MG63 (cell line): ENCODE results near the gene RPS2. TPM values are rescaled to one million over a fixed set of nuclear protein-coding genes. Genes with fewer than 3 reads are reported as not detected.
"Not testable (repeated sequence)": the region's sequence is repeated elsewhere in the genome, so short reads cannot be mapped to it uniquely, and the experiment has no call there.

ENCODE experiments used
- DNase-seq: peaks from one replicate; pipeline ENCODE4 v3.0.0-alpha.2; 2020
- H3K27me3 ChIP-seq: fragments of 250-450 bp; sonication (Bioruptor Pico); 2 replicates; pipeline ENCODE4 v1.5.1; 2020; ENCODE audit warnings: mild to moderate bottlenecking, moderate library complexity
- H3K36me3 ChIP-seq: fragments of 250-450 bp; sonication (Bioruptor Pico); 2 replicates; pipeline ENCODE4 v1.5.1; 2020; ENCODE audit warnings: mild to moderate bottlenecking, moderate library complexity
- H3K4me3 ChIP-seq: fragments of 250-450 bp; sonication (Bioruptor Pico); 2 replicates; pipeline ENCODE4 v1.5.1; 2020; ENCODE audit warnings: mild to moderate bottlenecking, moderate library complexity
- H3K9me3 ChIP-seq: fragments of 250-450 bp; sonication (Bioruptor Pico); 2 replicates; pipeline ENCODE4 v1.5.1; 2020; ENCODE audit warnings: mild to moderate bottlenecking, moderate library complexity
- total RNA-seq: library from RNA; depleted of rRNA; stranded (reverse); fragments of >200 nt; shearing (Covaris generic); gene quantifications from 2 replicates; pipeline ENCODE4 v1.2.3, GENCODE V29; 2014; ENCODE audit warnings: low replicate concordance

Gene RPS2
- total RNA-seq, 1 experiment from 2014 or later: 16,603 TPM

- Histone ChIP-seq H3K27me3 (no peaks in the 10 kb centered on the region), H3K9me3 (no peaks in the 10 kb centered on the region), H3K4me3 (peak overlapping the region; percentile 86), H3K36me3 (peaks cover 40% of the 10 kb centered on the region)
- peak; percentile 97 for DNase-seq
Measured at GRCh38 chr16:1941162-1942046, 23.2 kb downstream of the RPS2 start.

GRCh38 chr16:1940273-1941161 is 24.1 kb downstream of the RPS2 start:
- no peak for DNase-seq
- peak overlapping the region; percentile 86 for H3K4me3 ChIP-seq
- H3K9me3 ChIP-seq: no peaks in the 10 kb centered on the region
- peaks cover 40% of the 10 kb centered on the region for H3K36me3 ChIP-seq
- H3K27me3 ChIP-seq: no peaks in the 10 kb centered on the region

GRCh38 chr16:1939833-1940232 is 24.8 kb downstream of the RPS2 start:
- H3K4me3 ChIP-seq, H3K27me3 ChIP-seq, H3K9me3 ChIP-seq, DNase-seq: not testable (repeated sequence)
- peaks cover 40% of the 10 kb centered on the region for H3K36me3 ChIP-seq

- H3K4me3 ChIP-seq: no peak overlapping the region
- no peaks in the 10 kb centered on the region for H3K27me3 ChIP-seq
- no peaks in the 10 kb centered on the region for H3K9me3 ChIP-seq
- H3K36me3 ChIP-seq: peaks cover 40% of the 10 kb centered on the region
- DNase-seq: no peak
Measured at GRCh38 chr16:1938910-1939309, 25.7 kb downstream of the RPS2 start.

- H3K27me3 ChIP-seq: no peaks in the 10 kb centered on the region
- no peaks in the 10 kb centered on the region for H3K9me3 ChIP-seq
- H3K36me3 ChIP-seq: peaks cover 40% of the 10 kb centered on the region
- H3K4me3 ChIP-seq: no peak overlapping the region
- DNase-seq: no peak
Measured at GRCh38 chr16:1938316-1938715, 26.3 kb downstream of the RPS2 start.

GRCh38 chr16:1936945-1937479 is 27.6 kb downstream of the RPS2 start:
- Histone ChIP-seq H3K9me3 (no peaks in the 10 kb centered on the region), H3K4me3 (no peak overlapping the region), H3K27me3 (no peaks in the 10 kb centered on the region), H3K36me3 (peaks cover 40% of the 10 kb centered on the region)
- DNase-seq: no peak

GRCh38 chr16:1933097-1933661 is 31.4 kb downstream of the RPS2 start:
- no peak for DNase-seq
- no peak overlapping the region for H3K4me3 ChIP-seq
- H3K9me3 ChIP-seq: no peaks in the 10 kb centered on the region
- peaks cover 11% of the 10 kb centered on the region for H3K36me3 ChIP-seq
- H3K27me3 ChIP-seq: no peaks in the 10 kb centered on the region

GRCh38 chr16:1932050-1933028 is 32.3 kb downstream of the RPS2 start:
- no peak overlapping the region for H3K4me3 ChIP-seq
- DNase-seq: no peak
- H3K9me3 ChIP-seq: no peaks in the 10 kb centered on the region
- H3K36me3 ChIP-seq: peaks cover 3% of the 10 kb centered on the region
- no peaks in the 10 kb centered on the region for H3K27me3 ChIP-seq

- no peak for DNase-seq
Measured at GRCh38 chr16:1930338-1930720, 34.3 kb downstream of the RPS2 start.

GRCh38 chr16:1929578-1930337 is 34.9 kb downstream of the RPS2 start:
- DNase-seq: peak; percentile 90

More at GRCh38 chr16:1930338-1930720, 34.3 kb downstream of the RPS2 start:
- Histone ChIP-seq H3K36me3 (no peaks in the 10 kb centered on the region), H3K9me3 (no peaks in the 10 kb centered on the region), H3K4me3 (no peak overlapping the region), H3K27me3 (no peaks in the 10 kb centered on the region)

GRCh38 chr16:1929105-1929504 is 35.5 kb downstream of the RPS2 start:
- H3K9me3 ChIP-seq: no peaks in the 10 kb centered on the region
- peak overlapping the region; percentile 51 for H3K4me3 ChIP-seq
- DNase-seq: peak; percentile 63
- no peaks in the 10 kb centered on the region for H3K27me3 ChIP-seq
- no peaks in the 10 kb centered on the region for H3K36me3 ChIP-seq

More at GRCh38 chr16:1929578-1930337, 34.9 kb downstream of the RPS2 start:
- no peaks in the 10 kb centered on the region for H3K27me3 ChIP-seq
- H3K9me3 ChIP-seq: no peaks in the 10 kb centered on the region
- H3K4me3 ChIP-seq: peak overlapping the region; percentile 51
- H3K36me3 ChIP-seq: no peaks in the 10 kb centered on the region

- no peaks in the 10 kb centered on the region for H3K9me3 ChIP-seq
Measured at GRCh38 chr16:1926271-1926670, 38.4 kb downstream of the RPS2 start.

GRCh38 chr16:1924095-1924494 is 40.5 kb downstream of the RPS2 start:
- Histone ChIP-seq H3K4me3 (no peak overlapping the region), H3K36me3 (no peaks in the 10 kb centered on the region), H3K9me3 (no peaks in the 10 kb centered on the region), H3K27me3 (peaks cover 31% of the 10 kb centered on the region)
- no peak for DNase-seq

More at GRCh38 chr16:1926271-1926670, 38.4 kb downstream of the RPS2 start:
- Histone ChIP-seq H3K36me3 (no peaks in the 10 kb centered on the region), H3K4me3 (no peak overlapping the region), H3K27me3 (peaks cover 12% of the 10 kb centered on the region)
- no peak for DNase-seq

GRCh38 chr16:1923299-1924034 is 41.2 kb downstream of the RPS2 start:
- H3K4me3 ChIP-seq: no peak overlapping the region
- DNase-seq: peak; percentile 36
- no peaks in the 10 kb centered on the region for H3K36me3 ChIP-seq
- peaks cover 37% of the 10 kb centered on the region for H3K27me3 ChIP-seq
- no peaks in the 10 kb centered on the region for H3K9me3 ChIP-seq
